Muscle of arm (tissue), 12 donors: ENCODE results near the gene TCAIM. TPM values are rescaled to one million over a fixed set of nuclear protein-coding genes. Genes with fewer than 3 reads are reported as not detected.
"Not testable (repeated sequence)": the region's sequence is repeated elsewhere in the genome, so short reads cannot be mapped to it uniquely, and the experiment has no call there.

Source experiments
- DNase-seq: peaks from one replicate; pipeline ENCODE4 v3.0.0-alpha.2; 2013
- polyA plus RNA-seq, 12 donors: library from polyadenylated mRNA; unstranded; fragments of 120-200 nt; gene quantifications; one replicate each; pipeline ENCODE4 v1.2.1, GENCODE V29; 2013; ENCODE audit not compliant: insufficient read length in 12 of 12

Gene TCAIM
- polyA plus RNA-seq, 12 donors = 23.8 to 51.5 (median 26.0) TPM; not detected in 1

DNA sequence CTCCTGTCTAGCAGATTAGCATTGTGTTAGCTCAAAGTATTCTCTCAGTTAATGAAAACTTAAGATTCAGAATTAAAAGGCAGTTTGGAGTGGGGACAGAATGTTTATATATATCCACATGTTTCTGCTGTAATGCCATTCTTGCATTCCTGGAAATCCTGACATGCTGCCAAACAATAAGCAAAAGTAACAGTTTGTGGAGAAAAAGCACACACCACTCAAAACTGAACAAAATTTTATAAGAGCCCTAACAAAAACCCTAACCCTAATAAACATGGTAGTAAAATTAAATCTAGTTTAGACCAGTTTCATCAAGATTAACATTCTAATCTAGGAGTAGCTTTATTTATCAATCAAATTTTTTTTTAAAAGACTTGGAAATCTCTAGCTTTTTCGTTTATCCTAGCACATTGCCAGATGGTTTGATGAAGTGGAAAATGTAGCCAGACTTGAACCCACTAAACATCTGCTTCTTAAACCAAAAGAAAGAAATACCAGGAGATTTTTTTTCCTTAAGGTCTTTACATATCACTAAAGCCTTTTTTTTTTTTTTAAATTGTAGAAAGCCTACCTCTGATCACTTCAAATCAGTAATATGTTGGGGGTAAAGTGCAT lies 3.7 kb downstream of the TCAIM start:
- no peak for DNase-seq

DNA sequence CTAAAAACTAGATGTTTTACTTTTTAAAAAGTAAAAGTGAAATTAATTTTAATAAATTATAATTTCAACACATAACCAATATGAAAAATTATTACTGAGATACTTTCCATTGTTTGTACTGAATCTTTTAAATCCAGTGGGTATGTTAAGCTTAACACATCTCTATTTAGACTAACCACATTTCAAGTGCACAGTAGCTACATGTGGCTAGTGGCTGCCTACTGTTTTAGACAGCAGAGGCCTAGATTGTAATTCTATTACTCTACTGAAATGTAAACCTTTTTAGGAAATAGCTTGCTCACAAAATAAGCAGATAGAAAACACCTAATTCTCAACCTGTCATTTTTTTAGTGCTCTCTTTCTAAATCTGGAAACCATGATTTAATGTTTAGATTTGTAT lies 4.9 kb downstream of the TCAIM start:
- DNase-seq = no peak

DNA sequence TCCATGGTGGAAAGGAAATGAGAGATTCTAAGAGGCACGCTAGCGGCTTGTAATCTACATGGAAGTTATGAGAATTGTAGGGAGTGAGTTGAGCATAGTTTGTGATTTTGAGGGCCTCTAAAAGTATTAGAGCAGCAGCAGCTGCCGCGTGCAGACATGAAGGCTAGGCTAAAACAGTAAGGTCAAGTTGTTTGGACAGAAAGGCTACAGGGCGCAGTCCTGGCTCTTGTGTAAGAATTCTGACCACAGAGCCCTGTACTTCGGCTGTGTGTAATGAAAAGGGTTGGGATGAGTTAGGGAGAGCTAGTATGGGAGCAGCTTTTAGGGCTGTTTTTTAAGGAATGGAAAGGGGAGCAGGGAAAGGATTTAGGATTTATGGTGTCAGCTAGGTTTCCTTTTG lies 8.0 kb downstream of the TCAIM start:
- not testable (repeated sequence) for DNase-seq

DNA sequence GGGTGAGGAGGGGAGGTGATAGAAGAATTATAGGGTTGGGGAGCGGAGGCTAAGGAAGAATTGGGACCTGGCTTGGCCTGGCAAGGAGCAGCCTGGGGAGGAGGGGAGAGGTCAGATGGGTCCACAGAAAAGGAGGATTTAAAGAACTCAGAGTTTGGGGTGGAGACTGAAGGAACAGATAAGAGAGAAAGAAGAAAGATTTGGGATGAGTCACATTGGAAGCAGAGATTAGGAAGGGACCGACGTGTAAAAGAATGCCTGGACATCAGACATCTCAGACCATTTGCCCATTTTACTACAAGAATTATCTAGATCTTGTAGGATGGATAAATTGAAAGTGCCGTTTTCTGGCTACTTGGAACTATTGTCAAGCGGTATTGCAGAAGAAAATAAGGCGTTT lies 10.4 kb downstream of the TCAIM start:
- DNase-seq = no peak

DNA sequence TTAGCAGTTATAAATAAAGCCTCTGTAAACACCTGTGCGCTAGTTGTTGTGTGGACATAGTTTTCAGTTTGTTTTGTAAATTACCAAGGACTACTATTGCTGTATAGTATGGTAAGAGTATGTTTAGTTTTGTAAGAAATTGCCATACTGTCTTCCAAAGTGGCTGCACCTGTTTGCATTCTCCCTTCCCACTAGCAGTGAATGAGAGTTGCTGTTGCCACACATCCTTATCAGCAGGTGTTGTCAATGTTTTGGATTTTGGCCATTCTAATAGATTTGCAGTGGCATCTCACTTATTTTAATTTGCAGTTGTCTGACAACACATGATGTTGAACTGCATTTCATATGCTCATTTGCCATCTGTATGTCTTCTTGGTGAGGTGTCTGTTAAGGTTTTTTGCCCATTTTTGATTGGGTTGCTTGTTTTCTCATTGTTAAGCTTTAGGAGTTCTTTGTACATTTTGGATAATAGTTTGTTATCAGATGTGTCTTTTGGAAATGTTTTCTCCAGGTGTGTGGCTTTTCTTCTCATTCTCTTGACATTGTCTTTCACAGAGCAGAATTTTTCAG lies 14.9 kb downstream of the TCAIM start:
- DNase-seq = no peak

DNA sequence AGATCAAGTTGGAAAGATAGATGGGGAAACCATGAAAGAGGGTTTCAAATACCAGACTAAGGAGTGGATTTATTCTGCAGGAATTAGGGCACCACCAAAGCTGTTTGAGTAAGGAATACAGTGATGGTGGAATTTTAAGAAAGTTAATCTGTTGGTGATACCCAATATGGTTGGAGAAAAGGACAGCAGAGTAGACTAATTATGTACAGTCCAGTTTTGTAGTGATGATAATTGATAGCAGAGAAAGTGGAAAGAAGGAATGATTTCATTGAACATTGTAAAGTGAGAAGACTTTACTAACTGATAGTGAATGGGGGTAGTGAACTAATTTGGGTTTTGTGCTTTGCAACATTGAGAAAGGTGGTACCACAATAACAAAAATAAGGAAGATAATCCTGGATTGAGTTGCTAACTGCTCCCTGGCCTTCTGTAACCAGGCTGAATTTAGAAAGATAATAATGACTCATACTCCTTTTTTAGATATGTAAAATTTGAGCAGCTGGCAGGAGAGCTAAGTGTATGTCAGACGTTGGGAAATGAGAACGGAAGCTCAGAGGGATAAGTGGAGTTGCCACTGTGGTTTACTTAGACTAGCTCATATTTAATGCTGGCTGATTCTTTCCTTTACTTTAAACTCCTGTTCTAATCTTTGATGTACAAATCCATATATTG lies 16.9 kb downstream of the TCAIM start:
- DNase-seq = no peak

DNA sequence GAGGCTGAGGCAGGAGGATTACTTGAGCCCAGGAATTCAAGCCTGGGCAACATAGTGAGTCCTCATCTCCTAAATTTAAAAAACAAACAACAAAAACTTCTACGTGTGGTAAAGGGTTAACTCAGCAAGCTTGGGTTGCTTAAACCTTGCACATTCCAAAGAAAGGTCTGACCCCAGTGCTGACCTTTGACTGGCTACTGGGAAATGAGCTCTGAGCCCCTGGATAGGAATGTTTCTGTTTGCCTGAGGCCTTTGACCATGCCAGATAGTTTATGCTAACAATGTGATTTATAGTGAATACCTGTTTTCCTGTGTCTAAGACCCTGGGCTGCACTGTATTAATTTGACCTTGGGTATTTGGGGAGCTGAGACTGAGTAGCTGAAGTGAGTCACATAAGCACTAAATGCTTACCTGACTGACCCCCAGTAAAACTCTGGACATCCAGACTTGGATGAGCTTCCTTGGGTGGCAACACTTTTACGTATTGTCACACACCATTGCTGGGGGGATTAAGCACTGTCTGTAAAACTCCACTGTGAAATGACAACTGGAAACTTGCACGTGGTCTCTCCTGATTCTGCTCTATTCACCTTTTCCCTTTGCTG lies 20.7 kb downstream of the TCAIM start:
- DNase-seq = no peak

DNA sequence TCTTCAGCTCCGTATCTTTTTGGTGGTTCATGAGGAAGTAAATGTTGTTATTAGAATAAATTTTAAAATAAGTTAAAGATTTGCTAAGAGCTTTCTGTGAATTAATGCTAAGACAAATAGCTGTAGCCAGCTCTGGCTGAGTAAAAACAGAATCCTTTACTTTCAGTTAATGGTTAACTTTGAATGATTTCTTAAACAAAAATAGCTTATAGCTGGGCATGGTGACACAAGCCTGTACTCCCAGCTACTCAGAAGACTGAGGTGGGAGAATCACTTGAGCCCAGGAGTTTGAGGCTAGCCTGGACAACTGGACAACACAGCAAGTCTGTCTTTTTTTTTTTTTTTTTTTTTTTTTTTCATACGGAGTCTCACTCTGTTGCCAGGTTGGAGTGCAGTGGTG lies 25.0 kb downstream of the TCAIM start:
- no peak for DNase-seq

DNA sequence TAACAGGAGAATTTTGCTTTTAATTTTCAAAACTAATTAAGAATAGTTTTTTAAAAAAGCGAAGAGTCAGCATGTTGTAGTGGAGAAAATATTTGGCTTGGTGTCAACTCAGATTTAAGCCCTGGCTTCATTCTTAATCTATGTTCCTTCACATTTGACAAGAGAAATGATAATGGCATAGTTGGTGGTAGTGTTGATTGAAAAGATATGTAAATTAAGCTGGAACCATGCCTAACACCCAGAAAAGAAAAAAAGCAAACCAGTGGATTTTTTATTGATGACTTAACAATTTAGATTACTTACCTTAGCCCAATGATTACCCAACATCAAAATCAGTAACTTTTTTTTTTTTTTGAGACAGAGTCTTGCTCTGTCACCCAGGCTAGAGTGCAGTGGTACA lies 27.4 kb downstream of the TCAIM start:
- no peak for DNase-seq

DNA sequence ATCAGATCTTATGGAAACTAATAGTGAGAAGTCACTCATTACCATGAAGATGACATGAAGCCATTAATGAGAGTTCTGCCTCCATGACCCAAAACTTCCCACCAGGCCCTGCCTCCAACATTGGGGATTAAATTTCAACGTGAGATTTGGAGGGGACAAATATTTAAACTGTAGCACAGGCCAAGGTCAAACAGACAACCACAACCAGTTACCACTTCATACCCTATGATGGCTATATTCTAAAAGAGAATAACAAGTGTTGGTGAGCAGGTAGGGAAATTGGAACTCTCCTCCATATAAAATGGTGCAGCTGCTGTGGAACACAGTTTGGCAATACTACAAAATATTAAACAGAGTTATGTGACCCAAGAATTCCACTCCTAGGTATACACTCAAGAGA lies 36.9 kb downstream of the TCAIM start:
- no peak for DNase-seq

DNA sequence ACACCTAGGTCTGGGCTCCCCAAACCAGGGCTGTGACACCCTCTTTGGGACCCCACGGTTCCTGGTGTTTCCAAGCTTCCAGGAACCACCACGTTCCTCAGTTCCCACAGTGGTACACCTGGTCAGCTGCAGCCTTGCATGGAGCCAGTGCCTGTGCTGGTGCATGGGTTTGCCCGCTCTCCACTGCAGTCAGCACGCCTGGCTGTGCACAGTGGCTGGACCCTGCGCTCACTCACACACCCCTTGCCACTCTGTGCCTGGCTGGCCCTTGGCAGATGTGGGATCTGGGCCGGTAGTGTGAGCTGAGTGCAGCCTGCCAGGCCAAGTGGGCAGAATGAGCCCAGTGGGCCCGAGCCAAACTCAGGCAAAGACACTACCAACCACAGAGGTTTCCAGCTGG lies 48.8 kb downstream of the TCAIM start:
- no peak for DNase-seq

DNA sequence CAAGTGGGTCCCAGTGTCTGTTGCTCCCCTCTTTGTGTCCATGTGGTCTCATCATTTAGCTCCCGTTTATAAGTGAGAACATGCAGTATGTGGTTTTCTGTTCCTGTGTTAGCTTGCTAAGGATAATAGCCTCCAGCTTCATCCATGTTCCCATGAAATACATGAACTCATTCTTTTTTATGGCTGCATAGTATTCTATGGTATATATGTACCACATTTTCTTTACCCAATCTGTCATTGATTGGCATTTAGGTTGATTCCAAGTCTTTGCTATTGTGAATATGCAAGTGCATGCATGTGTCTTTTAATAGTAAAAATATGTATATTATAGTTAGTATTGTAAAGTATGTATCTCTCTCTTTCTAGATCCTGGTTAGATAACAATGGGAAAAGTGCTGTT lies 53.9 kb downstream of the TCAIM start:
- no peak for DNase-seq

DNA sequence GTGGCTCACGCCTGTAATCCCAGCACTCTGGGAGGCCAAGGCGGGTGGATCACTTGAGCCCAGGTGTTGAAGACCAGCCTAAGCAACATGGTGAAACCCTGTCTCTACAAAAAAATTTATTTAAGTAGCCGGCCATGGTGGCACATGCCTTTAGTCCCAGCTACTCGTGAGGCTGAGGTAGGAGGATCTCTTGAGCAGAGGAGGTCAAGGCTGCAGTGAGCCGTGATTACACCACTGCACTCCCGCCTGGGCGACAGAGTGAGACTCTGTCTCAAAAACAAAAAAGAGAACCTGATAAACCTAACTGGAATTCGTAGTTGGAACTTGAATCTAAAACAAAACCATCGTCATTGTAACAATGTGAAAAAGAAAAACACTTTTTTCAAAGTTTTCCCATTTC lies 57.1 kb downstream of the TCAIM start:
- DNase-seq = no peak

DNA sequence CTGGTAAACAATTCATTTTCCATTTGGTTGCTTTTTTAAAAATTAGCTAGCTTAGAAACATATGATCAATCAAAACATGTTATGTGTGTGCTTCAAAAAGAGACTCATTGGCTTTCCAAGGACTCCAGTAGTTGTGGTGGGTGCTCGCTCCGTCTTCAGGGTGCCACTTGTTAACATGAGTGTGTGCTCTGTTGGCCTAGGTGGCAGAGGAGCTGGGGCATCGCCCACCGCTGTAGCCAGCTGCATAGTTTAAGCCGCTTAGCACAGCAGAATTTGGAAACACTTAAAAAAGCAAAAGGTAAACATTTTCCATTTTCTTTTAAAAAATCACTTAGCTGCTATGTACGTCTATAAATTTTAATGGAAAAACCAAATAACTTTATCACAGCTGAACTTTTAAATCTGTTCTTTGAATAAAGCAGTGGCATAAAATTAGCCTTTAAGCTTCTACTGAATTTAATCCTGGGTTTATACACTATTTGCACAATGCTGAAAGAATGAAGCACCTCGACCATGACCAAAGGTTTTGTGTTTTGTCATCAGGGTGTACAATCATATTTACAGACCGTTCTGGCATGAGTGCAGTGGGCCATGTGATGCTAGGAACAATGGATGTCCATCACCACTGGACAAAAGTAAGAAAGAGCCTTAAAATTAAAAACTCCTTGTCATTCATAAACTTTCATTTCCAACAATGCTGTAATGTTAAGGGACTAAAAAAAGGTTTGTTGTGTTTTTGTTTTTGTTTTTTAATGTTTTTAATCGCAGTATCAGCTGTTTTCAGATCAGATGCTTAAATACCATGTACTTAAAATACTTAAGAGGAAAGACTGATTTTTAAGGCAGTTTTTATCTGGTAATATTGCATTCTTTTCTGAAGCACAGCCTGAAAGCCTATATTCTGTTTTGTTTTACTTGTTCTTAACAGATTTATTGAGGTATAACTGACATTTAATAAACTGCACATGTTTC lies 57.9 kb downstream of the TCAIM start:
- no peak for DNase-seq

DNA sequence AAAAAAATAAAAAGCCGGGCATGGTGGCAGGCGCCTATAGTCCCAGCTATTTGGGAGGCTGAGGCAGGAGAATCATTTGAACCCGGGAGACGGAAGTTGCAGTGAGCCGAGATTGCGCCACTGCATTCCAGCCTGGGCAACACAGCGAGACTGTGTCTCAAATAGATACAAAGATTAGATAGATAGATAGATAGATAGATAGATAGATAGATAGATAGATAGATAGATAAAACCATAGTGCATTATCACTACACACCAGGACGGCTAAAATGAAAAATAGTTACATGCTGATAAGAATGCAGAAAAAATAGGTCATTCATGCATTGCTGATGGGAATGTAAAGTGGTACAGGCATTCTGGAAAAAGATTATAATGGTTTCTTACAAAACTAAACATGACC lies 59.7 kb downstream of the TCAIM start:
- not testable (repeated sequence) for DNase-seq

DNA sequence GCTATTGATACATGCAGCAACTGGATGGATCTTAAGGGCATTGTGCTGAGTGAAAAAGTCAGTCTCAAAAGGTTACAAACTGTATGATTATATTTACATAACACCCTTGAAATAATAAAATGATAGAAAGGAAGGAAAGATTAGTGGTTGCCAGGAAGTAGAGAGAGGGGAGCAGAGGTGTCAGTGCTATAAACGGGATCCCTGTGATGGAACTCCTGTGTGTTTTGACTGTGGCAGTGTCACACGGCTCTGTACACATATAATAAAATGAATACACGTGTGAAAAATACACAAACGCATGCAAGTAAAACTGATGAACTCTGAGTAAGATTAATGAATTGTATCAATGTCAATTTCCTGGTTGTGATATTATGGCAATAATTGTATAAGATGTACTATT lies 60.3 kb downstream of the TCAIM start:
- no peak for DNase-seq

DNA sequence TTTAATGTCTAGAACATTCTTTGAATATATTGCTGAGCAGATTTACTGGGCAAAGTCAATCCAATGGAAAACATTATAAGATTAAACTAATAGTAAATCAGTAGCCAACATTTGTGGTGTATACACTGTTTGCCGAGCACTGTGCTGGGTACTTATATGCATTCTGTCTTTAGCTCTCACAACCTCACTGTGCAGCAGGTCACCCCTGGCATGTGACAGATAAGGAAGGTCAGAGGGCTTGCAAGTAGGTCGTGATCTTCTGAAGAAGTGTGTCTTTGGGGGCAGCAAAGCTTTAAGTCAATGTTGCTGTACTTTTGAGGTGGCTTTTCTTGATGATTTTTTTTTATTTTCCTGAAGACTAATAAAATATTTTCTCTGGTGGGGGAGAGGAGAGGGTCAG lies 62.2 kb downstream of the TCAIM start:
- DNase-seq = no peak

DNA sequence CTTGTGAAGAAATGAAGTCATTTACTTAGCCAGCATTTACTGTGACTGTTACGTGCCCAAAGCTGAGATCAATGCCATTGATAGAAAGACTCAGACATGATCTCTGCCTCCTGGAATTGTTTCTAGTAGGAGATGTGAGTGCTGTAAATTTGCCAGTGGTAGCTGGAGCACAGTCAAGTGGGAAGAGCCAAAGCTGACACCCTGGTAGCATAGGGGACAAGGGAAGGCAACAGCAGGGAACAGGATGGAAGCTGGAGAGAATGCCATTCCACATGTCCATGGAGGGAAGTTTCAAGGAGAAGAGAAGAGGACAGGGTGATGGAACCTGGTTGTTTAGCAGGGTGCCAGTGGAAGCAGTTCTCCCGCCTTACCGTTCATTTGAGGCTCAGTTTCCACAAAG lies 64.0 kb downstream of the TCAIM start:
- DNase-seq = no peak

DNA sequence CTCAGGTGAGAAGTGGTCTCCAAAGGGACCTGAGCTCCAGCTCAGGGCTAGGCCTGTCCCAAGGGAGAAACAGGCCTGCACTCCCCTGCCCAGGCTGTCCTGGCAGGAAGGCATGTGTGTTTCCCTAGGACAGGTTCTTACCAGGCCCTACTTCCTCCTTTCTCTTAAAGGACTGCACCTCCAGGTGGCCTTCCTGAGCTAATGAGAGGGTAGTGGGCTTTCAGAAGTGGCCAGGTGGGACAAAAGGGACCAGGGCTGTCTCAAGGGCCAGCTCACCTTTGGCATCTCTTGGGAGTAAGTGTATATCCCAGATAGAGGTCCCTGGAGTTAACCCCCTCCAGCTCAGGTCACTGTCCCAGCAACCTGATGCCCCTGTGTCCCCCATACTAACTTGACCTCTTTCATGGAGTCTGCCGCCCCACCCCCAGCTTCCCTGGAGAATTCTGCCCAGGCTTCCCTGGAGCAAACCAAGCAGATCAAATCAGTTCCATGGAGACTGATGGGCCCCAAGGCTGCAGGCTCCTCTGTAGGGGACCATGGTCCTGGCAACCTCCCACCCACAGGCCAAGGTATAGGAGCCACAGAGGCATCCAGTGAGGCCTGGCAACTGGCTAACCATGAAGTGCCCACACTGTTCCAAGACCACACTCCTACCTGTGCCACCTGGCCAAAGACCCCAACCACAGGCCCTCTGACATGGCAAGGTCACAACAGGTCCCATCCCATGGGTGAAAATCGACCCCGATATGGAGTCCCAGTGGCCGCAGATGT lies 71.3 kb downstream of the TCAIM start:
- DNase-seq = no peak

DNA sequence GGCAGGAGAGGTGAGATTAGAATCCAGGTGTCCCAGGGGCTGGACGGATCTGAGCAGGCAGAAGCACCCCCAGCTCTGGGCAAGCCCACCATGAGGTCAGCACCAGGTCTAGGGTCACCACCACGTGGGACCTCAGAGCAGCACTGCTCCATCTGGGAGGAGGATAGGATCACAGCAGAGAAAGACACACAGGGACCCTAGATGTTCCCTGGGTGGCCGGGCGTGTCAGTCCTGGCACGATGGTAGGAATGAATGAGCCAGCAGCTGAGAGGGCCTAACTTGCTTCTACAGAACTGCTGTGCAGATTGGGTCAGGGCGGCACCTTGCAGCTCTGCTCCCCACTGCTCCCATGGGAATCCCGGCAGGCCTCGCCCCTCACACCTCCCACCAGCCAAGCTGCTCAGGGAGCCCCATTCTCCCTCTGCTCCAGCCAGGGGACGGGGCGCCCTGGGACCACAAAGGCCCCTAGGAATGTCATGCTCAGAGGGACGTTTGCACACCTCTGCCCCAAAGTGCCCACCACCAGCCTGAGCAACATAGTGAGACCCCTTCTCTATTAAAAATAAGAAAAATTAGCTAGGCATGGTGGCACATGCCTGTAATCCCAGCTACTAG lies 72.6 kb downstream of the TCAIM start:
- DNase-seq = no peak

DNA sequence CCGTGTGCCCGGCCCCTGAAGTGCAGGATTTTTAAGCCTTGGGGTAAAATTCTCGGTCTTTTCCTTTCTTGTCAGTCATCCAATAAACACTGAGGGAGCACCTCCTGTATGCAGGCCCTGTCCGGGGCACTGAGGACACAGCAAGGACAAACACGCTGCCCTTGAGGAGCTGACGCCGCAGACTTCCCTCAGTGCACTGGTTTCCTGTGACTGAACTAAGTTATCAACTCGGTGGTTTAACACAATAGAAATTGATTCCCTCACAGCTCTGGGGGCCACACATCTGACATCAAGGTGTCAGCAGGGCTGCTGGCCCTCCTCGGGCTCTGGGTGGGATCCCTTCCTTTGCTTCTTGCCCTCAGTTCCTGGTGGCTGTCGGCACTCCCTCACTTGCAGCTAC lies 73.8 kb downstream of the TCAIM start:
- no peak for DNase-seq
